ENCODE data around the gene EPAS1. TPM values are rescaled to one million over a fixed set of nuclear protein-coding genes. Genes with fewer than 3 reads are reported as not detected.
A peak's percentile ranks its signal among the peaks of the same experiment; 100 is the strongest.

Gene EPAS1
- total RNA-seq, 1 experiment from 2014 or later = 8.5 TPM

GRCh38 chr2:46335391-46336282, 38.4 kb downstream of the EPAS1 start:
- Mint-ChIP-seq H3K36me3 (no peaks in the 10 kb centered on the region), H3K4me1 (peaks cover 47% of the 10 kb centered on the region), H3K27ac (peak overlapping the region; percentile 73), H3K4me3 (peak overlapping the region; percentile 49), H3K27me3 (ENCODE audit: low read depth) (peaks cover 10% of the 10 kb centered on the region), H3K9me3 (no peaks in the 10 kb centered on the region)
- ATAC-seq = peak; percentile 73
- ChIA-PET POLR2A (no interaction called here), CTCF (interaction anchor here (1.0 to 1.5 kb wide), 3 partner anchors 8 to 272 kb away, joined by 7 to 10 read pairs (median 7); no protein-coding TSS in a partner anchor)
- DNase-seq (ENCODE audit: low spot score) = peak; percentile 33
- no peak for TF ChIP-seq MAX (CRISPR knock-in tag; IDR thresholded peaks at IDR 0.05)
- no peak for TF ChIP-seq TEAD4 (CRISPR knock-in tag; IDR thresholded peaks at IDR 0.05)
- TF ChIP-seq ZNF512 (CRISPR knock-in tag; IDR thresholded peaks at IDR 0.05; ENCODE audit: borderline replicate concordance) = no peak
- no peak for TF ChIP-seq HMGA2 (CRISPR knock-in tag; IDR thresholded peaks at IDR 0.05)
- TF ChIP-seq ZNF671 (CRISPR knock-in tag; IDR thresholded peaks at IDR 0.05) = no peak
- no peak for TF ChIP-seq ZNF532 (CRISPR knock-in tag; IDR thresholded peaks at IDR 0.05; ENCODE audit: borderline replicate concordance)
- TF ChIP-seq ESRRA (CRISPR knock-in tag; IDR thresholded peaks at IDR 0.05; ENCODE audit: borderline replicate concordance) = no peak
- TF ChIP-seq USF2 (CRISPR knock-in tag; IDR thresholded peaks at IDR 0.05) = no peak
- TF ChIP-seq FOXP4 (CRISPR knock-in tag; IDR thresholded peaks at IDR 0.05) = no peak
- TF ChIP-seq ZNF121 (CRISPR knock-in tag; IDR thresholded peaks at IDR 0.05) = no peak
- no peak for TF ChIP-seq ZNF281 (CRISPR knock-in tag; IDR thresholded peaks at IDR 0.05)
- TF ChIP-seq RORB (CRISPR knock-in tag; IDR thresholded peaks at IDR 0.05) = no peak
- TF ChIP-seq ZNF263 (CRISPR knock-in tag; IDR thresholded peaks at IDR 0.05; ENCODE audit: low read depth) = no peak
- TF ChIP-seq E2F4 (CRISPR knock-in tag; IDR thresholded peaks at IDR 0.05; ENCODE audit: borderline replicate concordance, low read depth) = no peak
- TF ChIP-seq CREB1 (CRISPR knock-in tag; IDR thresholded peaks at IDR 0.05) = no peak
- no peak for TF ChIP-seq MLX (CRISPR knock-in tag; IDR thresholded peaks at IDR 0.05)
- no peak for TF ChIP-seq PRRX2 (CRISPR knock-in tag; IDR thresholded peaks at IDR 0.05)
- no peak for TF ChIP-seq FOXP1 (CRISPR knock-in tag; IDR thresholded peaks at IDR 0.05; ENCODE audit: borderline replicate concordance)
- no peak for TF ChIP-seq ZNF232 (CRISPR knock-in tag; IDR thresholded peaks at IDR 0.05)

Measured in WTC11 (cell line).